Measurements from ENCODE around the gene CALY. TPM values are rescaled to one million over a fixed set of nuclear protein-coding genes. Genes with fewer than 3 reads are reported as not detected.

CALY gene
- polyA plus RNA-seq, 1 of the 3 experiments (the other 2 are of a cell fraction), result 3.3 TPM

GRCh38 chr10:133281628-133282372 lies 54.9 kb downstream of the CALY start:
- H3K4me1 ChIP-seq (ENCODE audit: control insufficient read depth in 1 of 2, insufficient read depth in 2 of 2, low read depth in 1 of 2, low read length in 1 of 2), result no peaks in the 10 kb centered on the region
- H2AFZ ChIP-seq (ENCODE audit: low read depth), result no peak overlapping the region
- H3K9me2 ChIP-seq, result no peaks in the 10 kb centered on the region
- DNase-seq, result no peak
- peaks cover 7 to 72% of the 10 kb centered on the region in 2 experiments for H3K36me3 ChIP-seq (replicated peaks in 1 of 2; ENCODE audit: control insufficient read depth in 1 of 2, insufficient read depth in 2 of 2, low read length in 1 of 2)
- H3K9ac ChIP-seq, result no peak overlapping the region
- ChIA-PET CTCF (interaction anchor here (0.8 to 1.6 kb wide), 3 partner anchors 11 to 48 kb away, joined by 3 read pairs; no protein-coding TSS in a partner anchor), POLR2A (no interaction called here)
- no peak overlapping the region for H3K27ac ChIP-seq (ENCODE audit: low read depth in 2 of 2, low read length in 1 of 2)
- no peaks in the 10 kb centered on the region for H3F3A ChIP-seq (replicated peaks; ENCODE audit: insufficient read depth)
- H3K79me2 ChIP-seq (ENCODE audit: insufficient read depth), result no peaks in the 10 kb centered on the region
- no peak overlapping the region for H3K4me2 ChIP-seq
- no peak for TF ChIP-seq USF2 (IDR thresholded peaks at IDR 0.05; ENCODE audit: borderline replicate concordance, low read depth, low read length)
- TF ChIP-seq FOXJ3 (CRISPR knock-in tag; IDR thresholded peaks at IDR 0.05), result no peak
- TF ChIP-seq GATA2 (CRISPR knock-in tag; IDR thresholded peaks at IDR 0.05), result no peak
- TF ChIP-seq JUND (IDR thresholded peaks at IDR 0.05), result no peak
- TF ChIP-seq SMC3 (IDR thresholded peaks at IDR 0.05; ENCODE audit: low read depth, low read length), result no peak
- no peak for TF ChIP-seq RAD21 (IDR thresholded peaks at IDR 0.05; ENCODE audit: low read length)
- TF ChIP-seq RFX5 (IDR thresholded peaks at IDR 0.05; ENCODE audit: low read length), result no peak
- TF ChIP-seq PBX3 (IDR thresholded peaks at IDR 0.05), result no peak
- TF ChIP-seq RXRA (IDR thresholded peaks at IDR 0.05; ENCODE audit: borderline replicate concordance, low read depth), result no peak
- no peak overlapping the region for H3K4me3 ChIP-seq (ENCODE audit: low read depth in 2 of 2, low read length in 1 of 2)
- WGBS (ENCODE audit: low lambda C conversion rate), result 95% methylated on average over 28 of the region's 38 CpGs
- no peaks in the 10 kb centered on the region for H3K27me3 ChIP-seq (ENCODE audit: insufficient read depth)
- no peaks in the 10 kb centered on the region for H4K20me1 ChIP-seq (ENCODE audit: insufficient read depth)
- H3K9me3 ChIP-seq, result no peaks in the 10 kb centered on the region

GRCh38 chr10:133281084-133281483 lies 55.6 kb downstream of the CALY start:
- Histone ChIP-seq H3F3A (replicated peaks; ENCODE audit: insufficient read depth) (no peaks in the 10 kb centered on the region), H3K27me3 (ENCODE audit: insufficient read depth) (no peaks in the 10 kb centered on the region), H3K9me2 (no peaks in the 10 kb centered on the region), H3K27ac (ENCODE audit: low read depth in 2 of 2, low read length in 1 of 2) (no peak overlapping the region), H3K4me1 (ENCODE audit: control insufficient read depth in 1 of 2, insufficient read depth in 2 of 2, low read depth in 1 of 2, low read length in 1 of 2) (no peaks in the 10 kb centered on the region; a peak in 1 of 4 replicates), H4K20me1 (ENCODE audit: insufficient read depth) (no peaks in the 10 kb centered on the region), H3K9me3 (no peaks in the 10 kb centered on the region), H2AFZ (ENCODE audit: low read depth) (no peak overlapping the region), H3K9ac (no peak overlapping the region), H3K36me3 (replicated peaks in 1 of 2; ENCODE audit: control insufficient read depth in 1 of 2, insufficient read depth in 2 of 2, low read length in 1 of 2) (peaks cover 7 to 65% of the 10 kb centered on the region in 2 experiments), H3K4me3 (ENCODE audit: low read depth in 2 of 2, low read length in 1 of 2) (no peak overlapping the region), H3K79me2 (ENCODE audit: insufficient read depth) (no peaks in the 10 kb centered on the region), H3K4me2 (no peak overlapping the region)
- WGBS (ENCODE audit: low lambda C conversion rate), result 96% methylated on average over 11 of the region's 15 CpGs
- POLR2A ChIA-PET, result no interaction called here
- TF ChIP-seq TEAD4 (IDR thresholded peaks at IDR 0.05; ENCODE audit: borderline replicate concordance, insufficient read depth) (no peak), ELF1 (IDR thresholded peaks at IDR 0.05) (no peak), USF2 (IDR thresholded peaks at IDR 0.05; ENCODE audit: borderline replicate concordance, low read depth, low read length) (no peak), MAX (IDR thresholded peaks at IDR 0.05; ENCODE audit: low read depth) (no peak), MXI1 (IDR thresholded peaks at IDR 0.05; ENCODE audit: low read depth, low read length) (no peak)
- TF ChIP-seq, protein P1, sequence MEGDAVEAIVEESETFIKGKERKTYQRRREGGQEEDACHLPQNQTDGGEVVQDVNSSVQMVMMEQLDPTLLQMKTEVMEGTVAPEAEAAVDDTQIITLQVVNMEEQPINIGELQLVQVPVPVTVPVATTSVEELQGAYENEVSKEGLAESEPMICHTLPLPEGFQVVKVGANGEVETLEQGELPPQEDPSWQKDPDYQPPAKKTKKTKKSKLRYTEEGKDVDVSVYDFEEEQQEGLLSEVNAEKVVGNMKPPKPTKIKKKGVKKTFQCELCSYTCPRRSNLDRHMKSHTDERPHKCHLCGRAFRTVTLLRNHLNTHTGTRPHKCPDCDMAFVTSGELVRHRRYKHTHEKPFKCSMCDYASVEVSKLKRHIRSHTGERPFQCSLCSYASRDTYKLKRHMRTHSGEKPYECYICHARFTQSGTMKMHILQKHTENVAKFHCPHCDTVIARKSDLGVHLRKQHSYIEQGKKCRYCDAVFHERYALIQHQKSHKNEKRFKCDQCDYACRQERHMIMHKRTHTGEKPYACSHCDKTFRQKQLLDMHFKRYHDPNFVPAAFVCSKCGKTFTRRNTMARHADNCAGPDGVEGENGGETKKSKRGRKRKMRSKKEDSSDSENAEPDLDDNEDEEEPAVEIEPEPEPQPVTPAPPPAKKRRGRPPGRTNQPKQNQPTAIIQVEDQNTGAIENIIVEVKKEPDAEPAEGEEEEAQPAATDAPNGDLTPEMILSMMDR (IDR thresholded peaks at IDR 0.05), result no peak
- DNase-seq, result no peak
- CTCF ChIA-PET, result interaction anchor here (0.8 to 1.6 kb wide), 3 partner anchors 12 to 49 kb away, joined by 3 read pairs; no protein-coding TSS in a partner anchor

Data from SK-N-SH (cell line).